ENCODE results near the gene LRTM2. TPM values are rescaled to one million over a fixed set of nuclear protein-coding genes. Genes with fewer than 3 reads are reported as not detected.

LRTM2 gene
- total RNA-seq, 2 donors from 2014 or later, result not detected

DNA sequence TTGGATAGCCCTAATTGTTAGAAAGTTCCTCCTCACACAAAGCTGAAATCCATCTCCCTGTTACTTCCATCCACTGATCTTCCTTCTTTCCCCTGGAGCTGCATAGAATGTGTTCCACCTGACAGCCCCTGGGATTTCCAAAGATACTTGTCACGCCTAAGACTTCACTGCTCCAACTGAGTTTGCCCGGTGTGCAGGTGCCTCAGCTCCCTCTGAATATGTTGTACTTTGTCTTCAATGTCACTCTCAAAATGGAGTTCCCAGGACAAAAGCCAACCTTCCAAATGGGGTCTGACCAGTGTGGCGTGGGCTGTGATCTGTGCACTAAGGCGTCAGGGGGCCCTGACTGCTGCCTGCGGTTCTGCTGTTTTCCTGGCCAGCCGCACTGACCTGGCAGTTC, 55.2 kb downstream of the LRTM2 start:
- no peak for TF ChIP-seq POLR2A (IDR thresholded peaks at IDR 0.05)
- TF ChIP-seq, protein P1, sequence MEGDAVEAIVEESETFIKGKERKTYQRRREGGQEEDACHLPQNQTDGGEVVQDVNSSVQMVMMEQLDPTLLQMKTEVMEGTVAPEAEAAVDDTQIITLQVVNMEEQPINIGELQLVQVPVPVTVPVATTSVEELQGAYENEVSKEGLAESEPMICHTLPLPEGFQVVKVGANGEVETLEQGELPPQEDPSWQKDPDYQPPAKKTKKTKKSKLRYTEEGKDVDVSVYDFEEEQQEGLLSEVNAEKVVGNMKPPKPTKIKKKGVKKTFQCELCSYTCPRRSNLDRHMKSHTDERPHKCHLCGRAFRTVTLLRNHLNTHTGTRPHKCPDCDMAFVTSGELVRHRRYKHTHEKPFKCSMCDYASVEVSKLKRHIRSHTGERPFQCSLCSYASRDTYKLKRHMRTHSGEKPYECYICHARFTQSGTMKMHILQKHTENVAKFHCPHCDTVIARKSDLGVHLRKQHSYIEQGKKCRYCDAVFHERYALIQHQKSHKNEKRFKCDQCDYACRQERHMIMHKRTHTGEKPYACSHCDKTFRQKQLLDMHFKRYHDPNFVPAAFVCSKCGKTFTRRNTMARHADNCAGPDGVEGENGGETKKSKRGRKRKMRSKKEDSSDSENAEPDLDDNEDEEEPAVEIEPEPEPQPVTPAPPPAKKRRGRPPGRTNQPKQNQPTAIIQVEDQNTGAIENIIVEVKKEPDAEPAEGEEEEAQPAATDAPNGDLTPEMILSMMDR (IDR thresholded peaks at IDR 0.05), result no peak
- Histone ChIP-seq H3K4me1 (no peaks in the 10 kb centered on the region), H3K27me3 (no peaks in the 10 kb centered on the region), H3K27ac (no peak overlapping the region), H3K9me3 (no peaks in the 10 kb centered on the region), H3K4me3 (no peak overlapping the region), H3K36me3 (replicated peaks in 1 of 2; ENCODE audit: insufficient read depth in 1 of 2, low read depth in 2 of 2) (no peaks in the 10 kb centered on the region)
- intact Hi-C loops (cut with DNase I), result no loop called here
- WGBS, 2 donors, result 26 to 43% methylated on average over 3 to 6 of the region's 6 CpGs
- no peak for ATAC-seq
- DNase-seq, result no peak

DNA sequence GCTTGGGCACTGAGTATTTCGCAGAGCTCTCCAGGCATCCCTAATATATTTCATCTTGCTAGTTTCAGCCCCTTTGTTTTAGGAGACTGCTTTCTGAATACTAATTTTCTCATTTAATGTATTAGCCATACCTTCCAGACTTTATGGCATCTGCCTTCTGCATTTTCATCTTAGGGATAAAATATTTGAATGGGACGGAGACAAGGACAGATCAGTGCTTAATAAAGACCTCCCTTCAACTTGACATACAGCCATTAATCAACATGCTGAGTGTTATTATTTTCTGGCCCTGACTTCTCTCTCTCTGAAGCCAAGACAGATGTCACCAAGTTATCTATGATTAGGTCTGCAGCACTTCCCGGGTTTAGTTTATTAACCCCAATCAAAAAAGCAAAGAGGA, 55.7 kb downstream of the LRTM2 start:
- H3K27ac ChIP-seq, result no peak overlapping the region
- 38 to 39% methylated on average over 3 of the region's 3 CpGs for WGBS, 2 donors
- H3K4me1 ChIP-seq, result no peaks in the 10 kb centered on the region
- H3K9me3 ChIP-seq, result no peaks in the 10 kb centered on the region
- DNase-seq (no peak), ATAC-seq (no peak)
- intact Hi-C loops (cut with DNase I), result no loop called here
- no peak overlapping the region for H3K4me3 ChIP-seq
- H3K36me3 ChIP-seq (replicated peaks in 1 of 2; ENCODE audit: insufficient read depth in 1 of 2, low read depth in 2 of 2), result no peaks in the 10 kb centered on the region
- no peaks in the 10 kb centered on the region for H3K27me3 ChIP-seq
- TF ChIP-seq POLR2A (IDR thresholded peaks at IDR 0.05), result no peak
- TF ChIP-seq, protein P1 (IDR thresholded peaks at IDR 0.05), result no peak

DNA sequence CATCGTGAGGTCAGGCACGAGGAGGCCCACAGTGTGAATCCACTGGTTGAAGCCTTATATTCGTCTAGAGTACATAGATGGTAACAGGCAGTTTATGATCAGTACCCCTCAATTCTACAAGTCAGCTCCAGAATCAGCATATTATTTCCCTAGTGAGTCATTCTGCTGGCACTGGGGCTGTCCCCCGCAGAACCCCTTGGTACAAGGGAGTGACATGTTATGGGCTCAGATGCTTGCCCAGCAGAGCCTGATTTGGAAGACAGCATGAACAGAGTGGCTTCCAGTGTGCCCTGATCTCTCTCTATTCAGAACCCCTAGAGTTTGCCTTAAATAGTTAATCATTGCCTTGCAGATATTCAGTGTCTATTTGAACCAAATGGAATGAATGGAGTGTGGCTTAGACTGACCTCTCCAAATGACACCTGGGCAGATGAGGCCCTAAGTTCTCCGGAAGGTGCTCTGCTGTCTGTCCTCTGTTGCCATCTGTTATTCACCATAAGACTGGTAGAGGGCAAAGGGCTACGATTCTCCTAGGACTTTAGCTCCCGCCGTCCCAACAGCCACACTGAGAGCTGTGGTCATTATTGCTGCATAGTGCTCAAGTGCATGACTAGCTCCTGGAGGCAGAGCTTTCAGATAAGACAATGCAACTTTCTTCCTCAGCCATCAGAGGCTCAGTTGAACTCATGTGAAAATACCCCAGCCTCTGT, 57.0 kb downstream of the LRTM2 start:
- H3K36me3 ChIP-seq (replicated peaks in 1 of 2; ENCODE audit: insufficient read depth in 1 of 2, low read depth in 2 of 2), result no peaks in the 10 kb centered on the region

DNA sequence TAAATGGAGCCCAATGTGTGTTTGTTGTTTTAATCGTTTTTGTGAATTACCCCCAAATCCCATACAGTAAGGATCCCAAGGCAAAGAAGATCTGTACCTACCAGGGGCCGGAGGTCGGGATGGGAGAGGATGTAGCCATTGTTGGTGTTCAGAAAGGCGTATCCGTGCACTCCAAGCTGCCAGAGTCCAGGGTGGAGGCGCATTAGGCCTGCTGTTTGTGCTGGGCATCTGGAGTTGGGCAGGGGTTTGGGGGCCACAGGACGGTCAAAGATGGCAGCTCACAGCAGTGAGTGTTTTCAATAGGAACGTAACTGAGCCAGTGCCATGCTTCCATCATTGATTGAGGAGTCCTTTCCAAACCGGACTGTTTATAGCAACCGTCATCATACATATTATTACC, 57.8 kb downstream of the LRTM2 start:
- no peak overlapping the region for H3K4me3 ChIP-seq
- WGBS, 2 donors, result 80 to 83% methylated on average over 10 of the region's 10 CpGs
- H3K27me3 ChIP-seq, result no peaks in the 10 kb centered on the region
- no peaks in the 10 kb centered on the region for H3K36me3 ChIP-seq (replicated peaks in 1 of 2; ENCODE audit: insufficient read depth in 1 of 2, low read depth in 2 of 2)
- DNase-seq (no peak), ATAC-seq (no peak)
- no peak overlapping the region for H3K27ac ChIP-seq
- TF ChIP-seq, protein P1 (IDR thresholded peaks at IDR 0.05), result no peak
- no peak for TF ChIP-seq POLR2A (IDR thresholded peaks at IDR 0.05)
- intact Hi-C loops (cut with DNase I), result no loop called here
- H3K9me3 ChIP-seq, result no peaks in the 10 kb centered on the region
- no peaks in the 10 kb centered on the region for H3K4me1 ChIP-seq

More for the DNA sequence above, 57.0 kb downstream of the LRTM2 start:
- Histone ChIP-seq H3K4me3 (no peak overlapping the region), H3K27ac (no peak overlapping the region), H3K27me3 (no peaks in the 10 kb centered on the region), H3K4me1 (no peaks in the 10 kb centered on the region), H3K9me3 (no peaks in the 10 kb centered on the region)
- ATAC-seq (no peak), DNase-seq (no peak)
- WGBS, 2 donors, result 71 to 81% methylated on average over 8 of the region's 8 CpGs
- intact Hi-C loops (cut with DNase I), result no loop called here
- TF ChIP-seq POLR2A (IDR thresholded peaks at IDR 0.05), result no peak
- TF ChIP-seq, protein P1 (IDR thresholded peaks at IDR 0.05), result no peak

DNA sequence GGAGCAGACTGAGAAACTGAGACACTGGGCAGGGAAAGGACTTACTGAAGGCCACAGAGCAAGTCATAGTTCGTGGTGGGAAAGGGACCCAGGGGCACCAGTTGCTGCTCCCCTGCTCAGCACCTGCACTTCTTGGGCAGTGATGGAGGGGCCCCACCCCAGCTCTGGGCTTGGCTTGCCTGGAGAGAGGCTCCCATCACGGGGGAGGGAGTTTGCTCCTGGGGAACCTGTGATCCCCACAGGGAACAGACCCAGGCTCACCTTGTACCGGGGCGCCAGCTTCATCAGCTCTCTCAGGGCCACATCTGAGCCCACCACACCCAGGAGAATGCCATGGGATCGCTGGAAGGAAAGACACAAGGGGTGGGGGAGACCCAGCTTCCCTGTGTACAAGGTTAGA, 58.3 kb downstream of the LRTM2 start:
- DNase-seq, result no peak
- intact Hi-C loops (cut with DNase I), result no loop called here

More for the DNA sequence above, 58.3 kb downstream of the LRTM2 start:
- Histone ChIP-seq H3K9me3 (no peaks in the 10 kb centered on the region), H3K4me3 (no peak overlapping the region), H3K27ac (no peak overlapping the region), H3K27me3 (no peaks in the 10 kb centered on the region), H3K4me1 (no peaks in the 10 kb centered on the region), H3K36me3 (replicated peaks in 1 of 2; ENCODE audit: insufficient read depth in 1 of 2, low read depth in 2 of 2) (no peaks in the 10 kb centered on the region)
- WGBS, 2 donors, result 76 to 86% methylated on average over 1 to 5 of the region's 5 CpGs
- no peak for ATAC-seq
- TF ChIP-seq POLR2A (IDR thresholded peaks at IDR 0.05), result no peak
- TF ChIP-seq, protein P1 (IDR thresholded peaks at IDR 0.05), result no peak

Data from body of pancreas (tissue), 4 donors.